ENCODE measurements around the gene TSEN34. TPM values are rescaled to one million over a fixed set of nuclear protein-coding genes. Genes with fewer than 3 reads are reported as not detected.
"Not testable (repeated sequence)": the region's sequence is repeated elsewhere in the genome, so short reads cannot be mapped to it uniquely, and the experiment has no call there.

TSEN34 gene
- total RNA-seq, 1 experiment from 2014 or later = 32.0 TPM

DNA sequence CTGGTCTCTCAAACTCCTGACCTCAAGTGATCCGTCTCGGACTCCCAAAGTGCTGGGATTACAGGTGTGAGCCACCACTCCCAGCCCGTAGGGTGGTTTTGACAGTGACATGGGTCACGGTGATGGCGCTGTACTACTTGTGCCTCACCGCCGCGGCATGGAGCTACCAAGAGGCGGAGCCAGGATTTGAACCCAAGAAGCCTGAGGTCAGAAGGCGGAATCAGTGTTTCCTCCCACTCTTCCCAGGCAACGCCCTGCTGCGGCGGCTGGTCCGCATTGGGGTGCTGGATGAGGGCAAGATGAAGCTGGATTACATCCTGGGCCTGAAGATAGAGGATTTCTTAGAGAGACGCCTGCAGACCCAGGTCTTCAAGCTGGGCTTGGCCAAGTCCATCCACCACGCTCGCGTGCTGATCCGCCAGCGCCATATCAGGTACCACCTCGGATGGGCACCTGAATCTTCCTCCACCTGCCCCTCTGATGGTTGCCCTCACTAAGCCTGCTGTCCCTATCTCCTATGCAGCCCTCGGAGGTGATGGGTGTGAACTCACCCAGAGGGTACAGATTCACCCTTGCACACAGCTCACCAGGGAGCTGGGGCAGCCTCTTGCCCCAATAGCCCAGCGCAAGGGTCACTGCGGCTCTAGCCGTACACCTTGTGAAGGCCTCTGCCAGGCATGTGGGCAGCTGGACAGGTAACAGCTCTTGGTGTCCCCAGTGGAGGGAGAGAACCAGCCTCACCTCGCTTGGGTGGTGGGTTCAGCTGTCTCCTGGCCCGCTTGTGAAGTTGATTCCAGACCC is 15.1 kb downstream of the TSEN34 start (continued):
- TF ChIP-seq MYBL2 (CRISPR knock-in tag; IDR thresholded peaks at IDR 0.05) = no peak
- TF ChIP-seq NFATC4 (CRISPR knock-in tag; IDR thresholded peaks at IDR 0.05) = no peak
- TF ChIP-seq SMAD3 (CRISPR knock-in tag; IDR thresholded peaks at IDR 0.05; ENCODE audit: borderline replicate concordance) = no peak
- no peak for TF ChIP-seq ZNF263 (CRISPR knock-in tag; IDR thresholded peaks at IDR 0.05; ENCODE audit: low read depth)
- TF ChIP-seq ZNF423 (CRISPR knock-in tag; IDR thresholded peaks at IDR 0.05) = no peak
- TF ChIP-seq, protein P1, sequence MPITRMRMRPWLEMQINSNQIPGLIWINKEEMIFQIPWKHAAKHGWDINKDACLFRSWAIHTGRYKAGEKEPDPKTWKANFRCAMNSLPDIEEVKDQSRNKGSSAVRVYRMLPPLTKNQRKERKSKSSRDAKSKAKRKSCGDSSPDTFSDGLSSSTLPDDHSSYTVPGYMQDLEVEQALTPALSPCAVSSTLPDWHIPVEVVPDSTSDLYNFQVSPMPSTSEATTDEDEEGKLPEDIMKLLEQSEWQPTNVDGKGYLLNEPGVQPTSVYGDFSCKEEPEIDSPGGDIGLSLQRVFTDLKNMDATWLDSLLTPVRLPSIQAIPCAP (CRISPR knock-in tag; IDR thresholded peaks at IDR 0.05) = no peak
- no peak for TF ChIP-seq RELA (CRISPR knock-in tag; IDR thresholded peaks at IDR 0.05; ENCODE audit: borderline replicate concordance)

DNA sequence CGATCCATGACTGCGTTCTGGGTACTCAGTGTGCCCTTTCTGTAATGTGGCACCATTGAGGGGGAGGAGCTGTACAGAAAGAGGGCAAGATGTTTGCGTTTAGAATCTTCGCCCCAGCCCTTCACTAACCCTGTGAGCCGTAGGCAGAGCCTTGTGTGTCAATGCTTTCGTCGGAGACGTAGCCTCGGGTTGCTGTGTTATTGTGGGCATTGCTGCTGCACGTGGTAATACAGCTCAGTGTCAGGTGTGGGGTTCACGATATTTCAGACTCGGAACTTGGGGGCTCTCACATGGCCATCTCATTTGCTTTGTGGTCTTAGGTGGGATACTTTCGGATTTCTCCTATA is 15.7 kb downstream of the TSEN34 start:
- peak overlapping the region; percentile 27; the same call in 1 of the 2 replicates for H3K27ac Mint-ChIP-seq
- H3K4me3 Mint-ChIP-seq = no peak overlapping the region
- no peaks in the 10 kb centered on the region for H3K27me3 Mint-ChIP-seq (ENCODE audit: low read depth)
- DNase-seq (ENCODE audit: low spot score) (no peak), ATAC-seq (no peak)
- H3K9me3 Mint-ChIP-seq = no peaks in the 10 kb centered on the region
- ChIA-PET CTCF (interaction anchor here (1.1 kb wide), 1 partner anchor 59 kb away, joined by 5 read pairs; no protein-coding TSS in a partner anchor), POLR2A (interaction anchor here (0.7 to 2.3 kb wide), 3 partner anchors 17 to 70 kb away, joined by 3 to 9 read pairs (median 3); partner anchors contain the start of genes MBOAT7 and TSEN34)
- H3K4me1 Mint-ChIP-seq = peaks cover 59% of the 10 kb centered on the region
- H3K36me3 Mint-ChIP-seq = peaks cover 69% of the 10 kb centered on the region
- TF ChIP-seq, protein P2, sequence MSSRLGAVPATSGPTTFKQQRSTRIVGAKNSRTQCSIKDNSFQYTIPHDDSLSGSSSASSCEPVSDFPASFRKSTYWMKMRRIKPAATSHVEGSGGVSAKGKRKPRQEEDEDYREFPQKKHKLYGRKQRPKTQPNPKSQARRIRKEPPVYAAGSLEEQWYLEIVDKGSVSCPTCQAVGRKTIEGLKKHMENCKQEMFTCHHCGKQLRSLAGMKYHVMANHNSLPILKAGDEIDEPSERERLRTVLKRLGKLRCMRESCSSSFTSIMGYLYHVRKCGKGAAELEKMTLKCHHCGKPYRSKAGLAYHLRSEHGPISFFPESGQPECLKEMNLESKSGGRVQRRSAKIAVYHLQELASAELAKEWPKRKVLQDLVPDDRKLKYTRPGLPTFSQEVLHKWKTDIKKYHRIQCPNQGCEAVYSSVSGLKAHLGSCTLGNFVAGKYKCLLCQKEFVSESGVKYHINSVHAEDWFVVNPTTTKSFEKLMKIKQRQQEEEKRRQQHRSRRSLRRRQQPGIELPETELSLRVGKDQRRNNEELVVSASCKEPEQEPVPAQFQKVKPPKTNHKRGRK (CRISPR knock-in tag; IDR thresholded peaks at IDR 0.05; ENCODE audit: borderline replicate concordance) = no peak
- TF ChIP-seq HMGA2 (CRISPR knock-in tag; IDR thresholded peaks at IDR 0.05) = no peak
- TF ChIP-seq, protein P3, sequence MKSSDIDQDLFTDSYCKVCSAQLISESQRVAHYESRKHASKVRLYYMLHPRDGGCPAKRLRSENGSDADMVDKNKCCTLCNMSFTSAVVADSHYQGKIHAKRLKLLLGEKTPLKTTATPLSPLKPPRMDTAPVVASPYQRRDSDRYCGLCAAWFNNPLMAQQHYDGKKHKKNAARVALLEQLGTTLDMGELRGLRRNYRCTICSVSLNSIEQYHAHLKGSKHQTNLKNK (CRISPR knock-in tag; IDR thresholded peaks at IDR 0.05) = no peak
- TF ChIP-seq TEAD1 (CRISPR knock-in tag; IDR thresholded peaks at IDR 0.05) = no peak
- no peak for TF ChIP-seq OVOL2 (CRISPR knock-in tag; IDR thresholded peaks at IDR 0.05; ENCODE audit: borderline replicate concordance)
- TF ChIP-seq, protein P4, sequence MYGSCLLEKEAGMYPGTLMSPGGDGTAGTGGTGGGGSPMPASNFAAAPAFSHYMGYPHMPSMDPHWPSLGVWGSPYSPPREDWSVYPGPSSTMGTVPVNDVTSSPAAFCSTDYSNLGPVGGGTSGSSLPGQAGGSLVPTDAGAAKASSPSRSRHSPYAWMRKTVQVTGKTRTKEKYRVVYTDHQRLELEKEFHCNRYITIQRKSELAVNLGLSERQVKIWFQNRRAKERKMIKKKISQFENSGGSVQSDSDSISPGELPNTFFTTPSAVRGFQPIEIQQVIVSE (CRISPR knock-in tag; IDR thresholded peaks at IDR 0.05; ENCODE audit: borderline replicate concordance) = no peak
- TF ChIP-seq IRF2 (CRISPR knock-in tag; IDR thresholded peaks at IDR 0.05; ENCODE audit: borderline replicate concordance, low read depth) = no peak
- TF ChIP-seq, protein P5, sequence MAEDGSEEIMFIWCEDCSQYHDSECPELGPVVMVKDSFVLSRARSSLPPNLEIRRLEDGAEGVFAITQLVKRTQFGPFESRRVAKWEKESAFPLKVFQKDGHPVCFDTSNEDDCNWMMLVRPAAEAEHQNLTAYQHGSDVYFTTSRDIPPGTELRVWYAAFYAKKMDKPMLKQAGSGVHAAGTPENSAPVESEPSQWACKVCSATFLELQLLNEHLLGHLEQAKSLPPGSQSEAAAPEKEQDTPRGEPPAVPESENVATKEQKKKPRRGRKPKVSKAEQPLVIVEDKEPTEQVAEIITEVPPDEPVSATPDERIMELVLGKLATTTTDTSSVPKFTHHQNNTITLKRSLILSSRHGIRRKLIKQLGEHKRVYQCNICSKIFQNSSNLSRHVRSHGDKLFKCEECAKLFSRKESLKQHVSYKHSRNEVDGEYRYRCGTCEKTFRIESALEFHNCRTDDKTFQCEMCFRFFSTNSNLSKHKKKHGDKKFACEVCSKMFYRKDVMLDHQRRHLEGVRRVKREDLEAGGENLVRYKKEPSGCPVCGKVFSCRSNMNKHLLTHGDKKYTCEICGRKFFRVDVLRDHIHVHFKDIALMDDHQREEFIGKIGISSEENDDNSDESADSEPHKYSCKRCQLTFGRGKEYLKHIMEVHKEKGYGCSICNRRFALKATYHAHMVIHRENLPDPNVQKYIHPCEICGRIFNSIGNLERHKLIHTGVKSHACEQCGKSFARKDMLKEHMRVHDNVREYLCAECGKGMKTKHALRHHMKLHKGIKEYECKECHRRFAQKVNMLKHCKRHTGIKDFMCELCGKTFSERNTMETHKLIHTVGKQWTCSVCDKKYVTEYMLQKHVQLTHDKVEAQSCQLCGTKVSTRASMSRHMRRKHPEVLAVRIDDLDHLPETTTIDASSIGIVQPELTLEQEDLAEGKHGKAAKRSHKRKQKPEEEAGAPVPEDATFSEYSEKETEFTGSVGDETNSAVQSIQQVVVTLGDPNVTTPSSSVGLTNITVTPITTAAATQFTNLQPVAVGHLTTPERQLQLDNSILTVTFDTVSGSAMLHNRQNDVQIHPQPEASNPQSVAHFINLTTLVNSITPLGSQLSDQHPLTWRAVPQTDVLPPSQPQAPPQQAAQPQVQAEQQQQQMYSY (CRISPR knock-in tag; IDR thresholded peaks at IDR 0.05) = no peak

DNA sequence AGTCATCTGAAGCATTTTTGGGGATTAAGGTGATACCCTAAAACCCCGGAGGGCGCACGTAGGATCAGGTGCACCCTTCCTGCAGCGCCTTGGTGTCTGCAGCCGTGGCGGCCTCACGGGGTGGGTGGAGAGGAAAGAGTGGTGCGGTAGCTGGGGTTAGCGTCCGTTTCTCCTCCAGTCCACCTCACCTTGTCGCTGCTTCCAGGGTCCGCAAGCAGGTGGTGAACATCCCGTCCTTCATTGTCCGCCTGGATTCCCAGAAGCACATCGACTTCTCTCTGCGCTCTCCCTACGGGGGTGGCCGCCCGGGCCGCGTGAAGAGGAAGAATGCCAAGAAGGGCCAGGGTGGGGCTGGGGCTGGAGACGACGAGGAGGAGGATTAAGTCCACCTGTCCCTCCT is 16.1 kb downstream of the TSEN34 start:
- H3K27ac Mint-ChIP-seq = peak overlapping the region; percentile 27; the same call in 1 of the 2 replicates
- not testable (repeated sequence) for H3K27me3 Mint-ChIP-seq (ENCODE audit: low read depth); ATAC-seq; DNase-seq (ENCODE audit: low spot score); H3K4me3 Mint-ChIP-seq; H3K9me3 Mint-ChIP-seq
- ChIA-PET CTCF (interaction anchor here (1.1 to 1.6 kb wide), 2 partner anchors 27 to 59 kb away, joined by 5 read pairs; no protein-coding TSS in a partner anchor), POLR2A (interaction anchor here (0.7 to 3.9 kb wide), 3 partner anchors 16 to 70 kb away, joined by 3 to 21 read pairs (median 4); partner anchors contain the start of gene TSEN34)
- H3K36me3 Mint-ChIP-seq = peaks cover 65% of the 10 kb centered on the region
- TF ChIP-seq ZNF671 (CRISPR knock-in tag; IDR thresholded peaks at IDR 0.05) (peak; percentile 51), NFATC4 (CRISPR knock-in tag; IDR thresholded peaks at IDR 0.05) (peak; percentile 81)
- peaks cover 56% of the 10 kb centered on the region for H3K4me1 Mint-ChIP-seq
